GM12878 (cell line): ENCODE data around the gene NFKB2. TPM values are rescaled to one million over a fixed set of nuclear protein-coding genes. Genes with fewer than 3 reads are reported as not detected.

Source experiments
- ATAC-seq: fragments of 200-7000 bp; cut with Tn5 transposase; 3 replicates; pipeline ENCODE4 v1.9.1; 2020; ENCODE audit warnings: mild to moderate bottlenecking, moderate library complexity
- BruUV-seq: library from RNA; stranded (reverse); fragments of 400-500 nt; replicated peaks from 2 replicates; lab custom pipeline; 2021; lab: Mats Ljungman, UMichigan
- CTCF ChIA-PET: fragments of 300-600 bp; sonication (Branson Sonifier 250); formaldehyde crosslinking; extraction: SDS; loops from one replicate; lab custom pipeline; 2021; ENCODE audit warnings: inconsistent platforms; lab: Yijun Ruan, JAX
- POLR2A ChIA-PET: fragments of 350-600 bp; formaldehyde crosslinking; extraction: SDS; loops from one replicate; lab custom pipeline; 2021; ENCODE audit warnings: inconsistent platforms; lab: Charles Lee
- RAD21 ChIA-PET: fragments of 300-600 bp; sonication (Branson Sonifier 250); formaldehyde crosslinking; loops from one replicate; lab custom pipeline; 2023; ENCODE audit warnings: antibody characterized with exemption; ENCODE audit not compliant: unreplicated experiment; lab: Charles Lee
- SMC1A ChIA-PET: fragments of 300-600 bp; sonication (Branson Sonifier 250); formaldehyde crosslinking; loops from one replicate; lab custom pipeline; 2023; ENCODE audit not compliant: unreplicated experiment, uncharacterized antibody; lab: Charles Lee
- DNase-seq: peaks from one replicate; pipeline ENCODE4 v3.0.0-alpha.2; 2011; ENCODE audit warnings: low read depth, low spot score
- FAIRE-seq: peaks from 3 replicates; lab custom pipeline; 2011; peaks lifted over from hg19 to GRCh38; lab: Jason Lieb, UNC
- H2AFZ ChIP-seq: 2 replicates; pipeline ENCODE4 v1.6.0; 2011; ENCODE audit warnings: low read depth, low read length, control low read depth; ENCODE audit not compliant: control insufficient read depth
- H3K27ac ChIP-seq: 2 replicates; pipeline ENCODE4 v1.5.1; 2011; ENCODE audit warnings: control low read depth; ENCODE audit not compliant: control insufficient read depth, insufficient read depth
- H3K27me3 ChIP-seq, 2 experiments: replicated peaks in 1 of 2; 2 replicates each; pipeline versions ENCODE4 v1.6.0 to v1.6.1; 2011; ENCODE audit warnings: low read length in 1 of 2; ENCODE audit not compliant: control insufficient read depth in 2 of 2, insufficient read depth in 2 of 2
- H3K36me3 ChIP-seq, 2 experiments: 2 replicates each; pipeline ENCODE4 v1.5.1; 2011; ENCODE audit warnings: low read length in 1 of 2; ENCODE audit not compliant: control insufficient read depth in 2 of 2, insufficient read depth in 2 of 2
- H3K4me1 ChIP-seq: 2 replicates; pipeline ENCODE4 v1.6.1; 2011; ENCODE audit warnings: mild to moderate bottlenecking, low read length, moderate library complexity, mixed read lengths; ENCODE audit not compliant: control insufficient read depth, insufficient read depth
- H3K4me2 ChIP-seq: 2 replicates; pipeline ENCODE4 v1.6.0; 2011; ENCODE audit warnings: control low read depth; ENCODE audit not compliant: control insufficient read depth, insufficient read depth
- H3K4me3 ChIP-seq: fragments of 200-600 bp; sonication (generic); 2 replicates; pipeline ENCODE4 v1.5.1; 2016
- H3K79me2 ChIP-seq: 2 replicates; pipeline ENCODE4 v1.6.0; 2011; ENCODE audit warnings: low read length; ENCODE audit not compliant: control insufficient read depth, insufficient read depth
- H3K9ac ChIP-seq: 2 replicates; pipeline ENCODE4 v1.8.0; 2011; ENCODE audit warnings: low read length, control low read depth, mixed read lengths; ENCODE audit not compliant: control insufficient read depth, insufficient read depth
- H3K9me3 ChIP-seq: replicated peaks from 3 replicates; pipeline ENCODE4 v1.5.1; 2011; ENCODE audit warnings: mild to moderate bottlenecking, low read length; ENCODE audit not compliant: control insufficient read depth, insufficient read depth
- H4K20me1 ChIP-seq: 2 replicates; pipeline ENCODE4 v1.6.0; 2011; ENCODE audit not compliant: control insufficient read depth, insufficient read depth
- CTCF ChIP-seq, 3 experiments: IDR thresholded peaks in 2 of 3; conservative IDR thresholded peaks in 1 of 3; 2 replicates each; pipeline ENCODE4 v1.5.1; 2011; ENCODE audit warnings: low read depth in 3 of 3, low read length in 3 of 3, mild to moderate bottlenecking in 3 of 3, control low read depth in 2 of 3, moderate library complexity in 2 of 3, inconsistent platforms in 1 of 3, mixed read lengths in 1 of 3; ENCODE audit not compliant: control insufficient read depth in 2 of 3, insufficient read depth in 1 of 3; ENCODE audit errors: extremely low read depth in 1 of 3
- KAT2A ChIP-seq: conservative IDR thresholded peaks from 2 replicates; pipeline ENCODE4 v1.6.1; 2011; ENCODE audit warnings: low read depth, low read length; ENCODE audit not compliant: control insufficient read depth
- RAD21 ChIP-seq: IDR thresholded peaks from 2 replicates; pipeline ENCODE4 v1.6.1; 2011; ENCODE audit warnings: mild to moderate bottlenecking, low read depth, low read length, moderate library complexity; ENCODE audit not compliant: insufficient read depth
- SMC3 ChIP-seq: IDR thresholded peaks from 2 replicates; pipeline ENCODE4 v1.6.1; 2011; ENCODE audit warnings: low read length, improper control_type of control experiment, borderline replicate concordance
- YBX1 ChIP-seq: fragments of 450-650 bp; IDR thresholded peaks from 2 replicates; pipeline ENCODE4 v1.6.1; 2016; ENCODE audit warnings: antibody characterized with exemption
- YY1 ChIP-seq: IDR thresholded peaks from 2 replicates; pipeline ENCODE4 v1.6.1; 2011; ENCODE audit warnings: low read depth, mild to moderate bottlenecking, low read length
- WGBS: methylation state at CpG from one replicate; pipeline ENCODE4 v1.1.6; 2016; ENCODE audit warnings: low lambda C conversion rate; ENCODE audit not compliant: insufficient replicate concordance, insufficient coverage; ENCODE audit errors: missing lambda C conversion rate; 5-methylcytosine and 5-hydroxymethylcytosine counted together
- in situ Hi-C: fragments of 300-500 bp; cut with MboI; formaldehyde crosslinking; loops from 9 replicates; pipeline ENCODE4 v1.14.3; 2018; ENCODE audit warnings: mixed read lengths
- intact Hi-C: fragments of 100-400 bp; cut with micrococcal nuclease; formaldehyde crosslinking; loops from one replicate; pipeline ENCODE4 v1.14.2; 2022; ENCODE audit not compliant: unreplicated experiment
- polyA plus RNA-seq, 11 experiments: library from polyadenylated mRNA; depleted of rRNA in 4 of 11; unstranded in 6 of 11; stranded (reverse) in 5 of 11; fragments of >200 nt; fragmentation: Nextera tagmentation in 4 of 11; fragmentation: Illumina TruSeq in 1 of 11; extraction: Ambion mirVana in 4 of 11; extraction: Trizol in 1 of 11; gene quantifications; 1 replicate in 1 of 11; 2 replicates in 10 of 11; pipeline versions ENCODE4 v1.2.1 to v1.2.3, GENCODE V29; 2011 to 2016; ENCODE audit warnings: inconsistent platforms in 2 of 11, missing spikeins in 2 of 11, low read depth in 1 of 11
- total RNA-seq, 4 experiments: library from RNA; depleted of rRNA in 3 of 4; stranded (reverse); fragments of >200 nt in 3 of 4; fragmentation: Illumina TruSeq in 1 of 4; extraction: Trizol in 1 of 4; gene quantifications; 2 replicates each; pipeline versions ENCODE4 v1.2.1 to v1.2.3, GENCODE V29; 2013 to 2021
- TF ChIP-seq, protein P1 (sequence below): fragments of 450-650 bp; IDR thresholded peaks from 2 replicates; pipeline ENCODE4 v1.6.1; 2018; ENCODE audit warnings: borderline replicate concordance, mild to moderate bottlenecking; ENCODE audit not compliant: partially characterized antibody

Gene NFKB2
- total and polyA plus RNA-seq, 10 of the 15 experiments (the other 5 are each of a cell fraction or from before 2014, with no cell fraction given), result 0.56 to 144 (median 49.4) TPM

DNA sequence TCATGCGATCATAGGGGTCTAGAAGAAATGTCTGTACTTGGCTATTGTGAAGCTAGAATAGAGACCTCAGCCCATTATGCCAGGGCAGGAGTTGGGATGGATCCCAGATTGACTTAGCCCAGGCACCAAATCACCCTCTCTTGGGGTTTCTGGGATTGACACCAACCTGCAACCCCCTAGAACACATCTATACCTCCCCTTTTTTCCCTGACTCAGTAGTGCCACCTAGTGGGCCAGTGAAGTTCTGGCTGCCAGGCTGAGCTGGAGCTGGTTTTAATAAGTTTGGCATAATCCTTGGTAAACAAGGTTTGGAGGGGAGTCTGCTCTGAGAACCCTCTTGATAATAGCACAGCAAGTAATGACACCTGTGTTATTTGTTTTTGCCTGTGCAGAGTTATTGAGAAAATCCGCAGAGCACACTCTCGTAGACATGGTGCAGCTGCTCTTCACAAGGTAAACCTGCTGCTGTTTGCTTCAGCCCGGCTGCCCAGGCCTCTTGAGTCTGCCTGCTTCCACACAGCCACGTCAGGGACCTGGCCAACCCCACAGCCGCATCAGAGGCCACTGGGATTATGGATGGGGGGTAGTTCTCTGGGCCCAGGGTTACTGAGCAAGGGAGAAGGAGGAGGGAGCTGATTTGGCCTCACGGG, 43.3 kb upstream of the NFKB2 start:
- H3K27ac ChIP-seq, result no peak overlapping the region
- ChIA-PET CTCF (interaction anchor here (0.6 to 21.7 kb wide), 57 partner anchors 10 to 1869 kb away, joined by 3 to 632 read pairs (median 6); partner anchors contain the start of genes ACTR1A, ELOVL3, GBF1 and SUFU), RAD21 (interaction anchor here (0.5 to 10.2 kb wide), 23 partner anchors 10 to 231 kb away, joined by 3 to 256 read pairs (median 5); partner anchors contain the start of genes ELOVL3 and GBF1), SMC1A (interaction anchor here (0.6 to 12.0 kb wide), 20 partner anchors 11 to 342 kb away, joined by 3 to 231 read pairs (median 4); partner anchors contain the start of genes ELOVL3 and GBF1), POLR2A (interaction anchor here (0.5 to 1.6 kb wide), 4 partner anchors 10 to 378 kb away, joined by 3 to 6 read pairs (median 4); no protein-coding TSS in a partner anchor)
- intact Hi-C loops (loop anchor here (1.0 kb wide), 2 partner anchors 121 to 183 kb away; no protein-coding TSS in a partner anchor), in situ Hi-C loops (loop anchor here (5.0 kb wide), 1 partner anchor 125 kb away; the partner anchor contains the start of gene ELOVL3)
- peak; percentile 92 for TF ChIP-seq RAD21
- peak; percentile 86 to 95 (median 93) for TF ChIP-seq CTCF (IDR thresholded peaks at IDR 0.05 in 2 of 3, conservative IDR thresholded peaks at IDR 0.05 in 1 of 3; ENCODE audit: control insufficient read depth in 2 of 3, extremely low read depth in 1 of 3, insufficient read depth in 1 of 3, low read depth in 3 of 3, low read length in 3 of 3)
- TF ChIP-seq SMC3, result peak; percentile 89
- no peak for TF ChIP-seq YBX1
- peak; percentile 47; the same call in 1 of the 2 replicates for TF ChIP-seq YY1
- TF ChIP-seq, protein P1, sequence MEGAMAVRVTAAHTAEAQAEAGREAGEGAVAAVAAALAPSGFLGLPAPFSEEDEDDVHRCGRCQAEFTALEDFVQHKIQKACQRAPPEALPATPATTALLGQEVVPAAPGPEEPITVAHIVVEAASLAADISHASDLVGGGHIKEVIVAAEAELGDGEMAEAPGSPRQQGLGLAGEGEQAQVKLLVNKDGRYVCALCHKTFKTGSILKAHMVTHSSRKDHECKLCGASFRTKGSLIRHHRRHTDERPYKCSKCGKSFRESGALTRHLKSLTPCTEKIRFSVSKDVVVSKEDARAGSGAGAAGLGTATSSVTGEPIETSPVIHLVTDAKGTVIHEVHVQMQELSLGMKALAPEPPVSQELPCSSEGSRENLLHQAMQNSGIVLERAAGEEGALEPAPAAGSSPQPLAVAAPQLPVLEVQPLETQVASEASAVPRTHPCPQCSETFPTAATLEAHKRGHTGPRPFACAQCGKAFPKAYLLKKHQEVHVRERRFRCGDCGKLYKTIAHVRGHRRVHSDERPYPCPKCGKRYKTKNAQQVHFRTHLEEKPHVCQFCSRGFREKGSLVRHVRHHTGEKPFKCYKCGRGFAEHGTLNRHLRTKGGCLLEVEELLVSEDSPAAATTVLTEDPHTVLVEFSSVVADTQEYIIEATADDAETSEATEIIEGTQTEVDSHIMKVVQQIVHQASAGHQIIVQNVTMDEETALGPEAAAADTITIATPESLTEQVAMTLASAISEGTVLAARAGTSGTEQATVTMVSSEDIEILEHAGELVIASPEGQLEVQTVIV, result no peak
- TF ChIP-seq KAT2A, result no peak
- H3K27me3 ChIP-seq, result no peaks in the 10 kb centered on the region
- BruUV-seq, result no TSS peak
- no peaks in the 10 kb centered on the region for H3K79me2 ChIP-seq
- H2AFZ ChIP-seq, result no peak overlapping the region
- 70% methylated on average over 7 of the region's 7 CpGs for WGBS
- no peak overlapping the region for H3K9ac ChIP-seq
- peak; percentile 92 for FAIRE-seq
- no peak for DNase-seq
- ATAC-seq, result peak; percentile 92
- H3K4me3 ChIP-seq, result no peak overlapping the region
- H3K9me3 ChIP-seq, result no peaks in the 10 kb centered on the region
- H3K36me3 ChIP-seq, result peaks cover 19 to 26% of the 10 kb centered on the region in 2 experiments
- peaks cover 3% of the 10 kb centered on the region; the same call in 1 of the 2 replicates for H4K20me1 ChIP-seq
- H3K4me2 ChIP-seq, result no peak overlapping the region
- no peaks in the 10 kb centered on the region for H3K4me1 ChIP-seq
